ENCODE measurements around the gene KANSL1L. TPM values are rescaled to one million over a fixed set of nuclear protein-coding genes. Genes with fewer than 3 reads are reported as not detected.

KANSL1L gene
- total RNA-seq, 4 donors from 2014 or later = 16.6 to 83.3 (median 25.6) TPM

DNA sequence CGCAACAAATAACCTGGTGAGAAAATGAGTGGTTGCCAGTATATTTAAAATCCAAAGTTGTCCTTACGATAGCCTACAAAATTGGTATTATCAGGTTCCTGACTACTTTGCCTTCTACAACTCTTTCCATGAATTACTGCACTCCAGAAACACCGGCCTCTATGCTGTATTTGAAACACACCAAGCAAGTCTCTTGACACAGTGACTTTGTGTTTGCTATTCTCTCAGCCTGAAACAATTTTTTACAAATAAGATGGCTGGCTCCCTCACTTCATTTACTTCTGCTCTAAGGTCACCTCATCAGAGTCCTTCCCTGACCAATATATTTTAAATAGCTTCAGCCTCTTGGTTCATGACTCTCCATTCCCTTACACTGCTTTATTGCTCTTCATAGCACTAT, 12.2 kb downstream of the KANSL1L start:
- DNase-seq = no peak
- TF ChIP-seq, protein P1, sequence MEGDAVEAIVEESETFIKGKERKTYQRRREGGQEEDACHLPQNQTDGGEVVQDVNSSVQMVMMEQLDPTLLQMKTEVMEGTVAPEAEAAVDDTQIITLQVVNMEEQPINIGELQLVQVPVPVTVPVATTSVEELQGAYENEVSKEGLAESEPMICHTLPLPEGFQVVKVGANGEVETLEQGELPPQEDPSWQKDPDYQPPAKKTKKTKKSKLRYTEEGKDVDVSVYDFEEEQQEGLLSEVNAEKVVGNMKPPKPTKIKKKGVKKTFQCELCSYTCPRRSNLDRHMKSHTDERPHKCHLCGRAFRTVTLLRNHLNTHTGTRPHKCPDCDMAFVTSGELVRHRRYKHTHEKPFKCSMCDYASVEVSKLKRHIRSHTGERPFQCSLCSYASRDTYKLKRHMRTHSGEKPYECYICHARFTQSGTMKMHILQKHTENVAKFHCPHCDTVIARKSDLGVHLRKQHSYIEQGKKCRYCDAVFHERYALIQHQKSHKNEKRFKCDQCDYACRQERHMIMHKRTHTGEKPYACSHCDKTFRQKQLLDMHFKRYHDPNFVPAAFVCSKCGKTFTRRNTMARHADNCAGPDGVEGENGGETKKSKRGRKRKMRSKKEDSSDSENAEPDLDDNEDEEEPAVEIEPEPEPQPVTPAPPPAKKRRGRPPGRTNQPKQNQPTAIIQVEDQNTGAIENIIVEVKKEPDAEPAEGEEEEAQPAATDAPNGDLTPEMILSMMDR (IDR thresholded peaks at IDR 0.05) = no peak
- no peak for TF ChIP-seq POLR2A (IDR thresholded peaks at IDR 0.05)
- peaks cover 0 to 12% (median 0%) of the 10 kb centered on the region in 4 donors for H3K4me1 ChIP-seq
- no peak overlapping the region for H3K4me3 ChIP-seq
- H3K9me3 ChIP-seq = no peaks in the 10 kb centered on the region
- H3K36me3 ChIP-seq = no peaks in the 10 kb centered on the region
- H3K27me3 ChIP-seq = no peaks in the 10 kb centered on the region
- no peak overlapping the region for H3K27ac ChIP-seq

DNA sequence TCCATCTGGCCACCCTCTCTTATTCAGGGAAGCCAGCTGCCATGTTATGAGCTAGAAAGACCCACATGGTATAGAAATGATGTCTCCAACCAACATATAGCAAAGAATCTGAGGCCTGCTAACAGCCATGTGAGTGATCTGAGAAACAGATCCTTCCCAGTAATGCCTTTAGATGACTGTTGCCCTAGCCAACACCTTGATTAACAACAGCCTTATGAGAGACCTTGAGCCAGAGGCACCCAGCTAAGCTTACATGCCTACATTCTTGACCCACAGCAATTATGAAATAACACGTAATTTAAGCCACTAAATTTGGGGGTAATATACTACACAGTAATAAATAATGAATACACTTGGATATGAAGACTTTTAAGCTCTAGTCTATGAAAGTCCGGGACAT, 13.0 kb downstream of the KANSL1L start:
- Histone ChIP-seq H3K36me3 (no peaks in the 10 kb centered on the region), H3K27me3 (no peaks in the 10 kb centered on the region), H3K4me3 (no peak overlapping the region), H3K4me1 (peaks cover 0 to 10% (median 0%) of the 10 kb centered on the region in 4 donors), H3K27ac (no peak overlapping the region), H3K9me3 (no peaks in the 10 kb centered on the region)
- DNase-seq = no peak
- TF ChIP-seq, protein P1 (IDR thresholded peaks at IDR 0.05) = no peak
- no peak for TF ChIP-seq POLR2A (IDR thresholded peaks at IDR 0.05)

DNA sequence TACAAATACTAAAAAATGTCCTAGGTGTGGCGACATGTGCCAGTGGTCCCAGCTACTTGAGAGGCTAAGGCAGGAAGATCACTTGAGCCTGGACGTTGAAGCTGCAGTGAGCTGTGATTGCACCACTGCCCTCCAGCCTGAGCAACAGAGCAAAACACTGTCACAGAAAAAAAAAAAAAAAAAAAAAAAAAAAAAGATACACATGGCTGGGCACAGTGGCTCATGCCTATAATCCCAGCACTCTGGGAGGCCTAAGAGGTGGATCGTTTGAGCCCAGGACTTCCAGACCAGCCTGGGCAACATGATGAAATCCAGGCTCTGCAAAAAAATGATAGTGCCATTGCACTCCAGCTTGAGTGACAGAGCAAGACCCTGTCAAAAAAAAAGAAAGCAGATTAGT, 13.7 kb downstream of the KANSL1L start:
- no peak overlapping the region for H3K27ac ChIP-seq
- no peak for DNase-seq
- no peaks in the 10 kb centered on the region for H3K36me3 ChIP-seq
- no peak overlapping the region for H3K4me3 ChIP-seq
- TF ChIP-seq POLR2A (IDR thresholded peaks at IDR 0.05) = no peak
- TF ChIP-seq, protein P1 (IDR thresholded peaks at IDR 0.05) = no peak
- no peaks in the 10 kb centered on the region for H3K27me3 ChIP-seq
- H3K9me3 ChIP-seq = no peaks in the 10 kb centered on the region
- peaks cover 0 to 3% (median 0%) of the 10 kb centered on the region in 4 donors for H3K4me1 ChIP-seq

DNA sequence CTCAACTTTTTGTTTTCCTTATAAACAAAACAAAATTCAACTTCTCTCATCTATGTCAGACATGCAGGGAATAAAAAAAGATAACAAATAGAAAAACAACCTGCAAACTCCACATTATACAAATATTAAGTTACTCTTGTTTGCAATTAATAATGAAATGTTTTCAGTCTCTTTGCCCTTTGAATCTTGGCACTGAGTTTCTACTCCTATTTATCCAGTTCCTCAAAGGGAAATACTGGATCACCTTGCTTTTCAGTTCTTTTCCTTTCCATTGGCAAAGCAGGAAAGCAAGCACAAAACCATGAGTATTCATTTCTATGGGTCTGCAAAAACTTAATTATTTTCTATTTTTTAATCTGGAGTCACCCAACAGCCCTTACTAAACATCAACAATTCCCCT, 23.6 kb downstream of the KANSL1L start:
- no peaks in the 10 kb centered on the region for H3K4me1 ChIP-seq
- no peaks in the 10 kb centered on the region for H3K9me3 ChIP-seq
- H3K27me3 ChIP-seq = no peaks in the 10 kb centered on the region
- no peak overlapping the region for H3K27ac ChIP-seq
- no peak for DNase-seq
- TF ChIP-seq, protein P1 (IDR thresholded peaks at IDR 0.05) = no peak
- no peak for TF ChIP-seq POLR2A (IDR thresholded peaks at IDR 0.05)
- no peak overlapping the region for H3K4me3 ChIP-seq
- H3K36me3 ChIP-seq = peaks cover 0 to 22% (median 0%) of the 10 kb centered on the region in 3 donors

DNA sequence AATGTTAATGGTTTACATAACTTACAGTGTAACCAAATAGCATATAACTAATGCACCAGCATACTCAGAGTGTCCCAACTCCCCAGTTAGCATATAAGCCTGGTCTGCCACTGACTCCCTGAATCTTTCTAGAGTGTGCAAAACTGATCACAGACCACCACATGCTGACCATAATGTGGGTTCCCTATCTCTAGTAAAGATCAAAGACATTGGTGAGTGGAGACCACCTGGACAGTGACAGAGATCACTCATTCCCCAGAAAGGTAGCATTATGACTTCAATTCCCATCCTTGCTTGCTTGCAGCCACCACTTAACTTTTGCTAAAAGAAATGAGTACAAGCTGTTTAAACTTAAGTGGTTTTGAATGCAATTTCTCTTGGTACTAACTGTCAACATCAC, 39.0 kb downstream of the KANSL1L start:
- Histone ChIP-seq H3K4me3 (no peak overlapping the region), H3K9me3 (no peaks in the 10 kb centered on the region), H3K27me3 (no peaks in the 10 kb centered on the region), H3K27ac (no peak overlapping the region), H3K4me1 (no peaks in the 10 kb centered on the region), H3K36me3 (no peaks in the 10 kb centered on the region)
- TF ChIP-seq, protein P1 (IDR thresholded peaks at IDR 0.05) = no peak
- TF ChIP-seq POLR2A (IDR thresholded peaks at IDR 0.05) = no peak
- DNase-seq = no peak

DNA sequence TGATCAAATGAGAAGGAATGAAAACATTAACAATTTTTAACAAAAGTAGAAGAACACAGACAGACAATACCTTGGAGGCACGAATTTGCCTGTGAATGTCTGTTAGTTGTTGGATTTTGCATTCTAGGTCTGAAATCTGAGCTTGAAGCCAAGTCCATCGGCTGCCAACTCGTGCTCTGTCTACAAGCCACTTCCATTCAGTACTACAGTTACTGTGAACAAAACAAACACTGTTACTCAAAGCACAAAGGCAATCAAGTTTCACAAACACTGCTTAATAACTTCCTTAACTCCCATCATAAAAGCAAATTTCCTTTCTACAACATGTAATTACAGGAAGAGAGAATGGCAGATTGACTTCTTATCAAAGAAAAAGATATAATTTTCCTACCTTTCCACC, 42.2 kb downstream of the KANSL1L start:
- H3K9me3 ChIP-seq = peaks cover 0 to 12% (median 0%) of the 10 kb centered on the region in 4 donors
- TF ChIP-seq POLR2A (IDR thresholded peaks at IDR 0.05) = no peak
- TF ChIP-seq, protein P1 (IDR thresholded peaks at IDR 0.05) = no peak
- no peak for DNase-seq
- no peak overlapping the region for H3K4me3 ChIP-seq
- H3K36me3 ChIP-seq = peaks cover 0 to 11% (median 0%) of the 10 kb centered on the region in 3 donors
- no peak overlapping the region for H3K27ac ChIP-seq
- H3K4me1 ChIP-seq = no peaks in the 10 kb centered on the region
- H3K27me3 ChIP-seq = no peaks in the 10 kb centered on the region
